Fibroblast of the aortic adventitia (primary cell): ENCODE results near the gene GFRA1. TPM values are rescaled to one million over a fixed set of nuclear protein-coding genes. Genes with fewer than 3 reads are reported as not detected.

Source experiments
- DNase-seq: peaks from one replicate; pipeline ENCODE4 v3.0.0-alpha.2; 2010; ENCODE audit warnings: low read depth
- H3K4me3 ChIP-seq: 2 replicates; pipeline ENCODE4 v1.5.1; 2011; ENCODE audit warnings: low read depth, mild to moderate bottlenecking, control low read depth, low read length, moderate library complexity
- total RNA-seq: library from RNA; depleted of rRNA; stranded (reverse); fragments of >200 nt; gene quantifications from 2 replicates; pipeline ENCODE4 v1.2.3, GENCODE V29; 2012; ENCODE audit warnings: low replicate concordance
- TF ChIP-seq, protein P1 (sequence below): IDR thresholded peaks from 2 replicates; pipeline ENCODE4 v1.5.1; 2011; ENCODE audit warnings: mild to moderate bottlenecking, low read length, control low read depth, inconsistent platforms; ENCODE audit not compliant: insufficient read depth

The GFRA1 gene
- total RNA-seq, 1 donor = 0.18 TPM

DNA sequence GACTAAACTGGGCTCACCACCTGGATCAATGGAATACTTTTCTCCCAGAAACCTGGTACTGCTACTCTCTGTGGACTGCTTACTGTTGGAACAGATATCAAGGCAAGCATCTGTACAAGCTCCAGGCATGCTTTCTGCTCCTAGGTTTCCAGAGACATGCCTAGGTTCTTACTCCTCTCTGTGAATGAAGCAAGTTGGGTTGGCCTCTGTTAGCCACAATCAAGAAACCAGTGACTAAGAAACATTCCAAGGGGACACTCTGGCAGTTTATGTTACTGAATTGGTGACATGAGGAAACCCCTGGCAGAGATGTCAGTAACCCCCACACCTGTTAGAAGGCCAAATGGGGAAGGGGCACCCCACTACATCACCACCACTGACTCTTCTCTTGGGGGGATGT, 121.9 kb downstream of the GFRA1 start:
- TF ChIP-seq, protein P1, sequence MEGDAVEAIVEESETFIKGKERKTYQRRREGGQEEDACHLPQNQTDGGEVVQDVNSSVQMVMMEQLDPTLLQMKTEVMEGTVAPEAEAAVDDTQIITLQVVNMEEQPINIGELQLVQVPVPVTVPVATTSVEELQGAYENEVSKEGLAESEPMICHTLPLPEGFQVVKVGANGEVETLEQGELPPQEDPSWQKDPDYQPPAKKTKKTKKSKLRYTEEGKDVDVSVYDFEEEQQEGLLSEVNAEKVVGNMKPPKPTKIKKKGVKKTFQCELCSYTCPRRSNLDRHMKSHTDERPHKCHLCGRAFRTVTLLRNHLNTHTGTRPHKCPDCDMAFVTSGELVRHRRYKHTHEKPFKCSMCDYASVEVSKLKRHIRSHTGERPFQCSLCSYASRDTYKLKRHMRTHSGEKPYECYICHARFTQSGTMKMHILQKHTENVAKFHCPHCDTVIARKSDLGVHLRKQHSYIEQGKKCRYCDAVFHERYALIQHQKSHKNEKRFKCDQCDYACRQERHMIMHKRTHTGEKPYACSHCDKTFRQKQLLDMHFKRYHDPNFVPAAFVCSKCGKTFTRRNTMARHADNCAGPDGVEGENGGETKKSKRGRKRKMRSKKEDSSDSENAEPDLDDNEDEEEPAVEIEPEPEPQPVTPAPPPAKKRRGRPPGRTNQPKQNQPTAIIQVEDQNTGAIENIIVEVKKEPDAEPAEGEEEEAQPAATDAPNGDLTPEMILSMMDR = no peak
- H3K4me3 ChIP-seq = no peak overlapping the region
- no peak for DNase-seq

DNA sequence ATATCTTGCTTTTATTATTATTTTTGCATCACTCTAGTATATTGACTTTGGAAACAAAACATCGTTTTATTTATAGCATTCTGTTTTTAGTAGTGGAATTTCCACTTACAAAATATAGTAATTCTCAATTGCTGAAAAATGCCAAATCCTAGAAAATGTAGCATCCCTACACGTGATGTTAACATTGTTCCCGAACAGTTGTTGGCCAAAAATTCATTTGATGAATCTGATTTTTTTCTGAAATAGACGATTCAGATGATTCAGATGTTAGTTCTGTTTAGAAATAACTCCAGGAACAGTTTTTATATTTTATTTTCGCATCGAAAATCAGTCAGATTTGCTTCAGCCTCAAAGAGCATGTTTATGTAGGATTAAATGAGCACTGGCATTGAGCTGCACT, 122.4 kb downstream of the GFRA1 start:
- no peak for DNase-seq
- TF ChIP-seq, protein P1 = no peak
- H3K4me3 ChIP-seq = no peak overlapping the region

DNA sequence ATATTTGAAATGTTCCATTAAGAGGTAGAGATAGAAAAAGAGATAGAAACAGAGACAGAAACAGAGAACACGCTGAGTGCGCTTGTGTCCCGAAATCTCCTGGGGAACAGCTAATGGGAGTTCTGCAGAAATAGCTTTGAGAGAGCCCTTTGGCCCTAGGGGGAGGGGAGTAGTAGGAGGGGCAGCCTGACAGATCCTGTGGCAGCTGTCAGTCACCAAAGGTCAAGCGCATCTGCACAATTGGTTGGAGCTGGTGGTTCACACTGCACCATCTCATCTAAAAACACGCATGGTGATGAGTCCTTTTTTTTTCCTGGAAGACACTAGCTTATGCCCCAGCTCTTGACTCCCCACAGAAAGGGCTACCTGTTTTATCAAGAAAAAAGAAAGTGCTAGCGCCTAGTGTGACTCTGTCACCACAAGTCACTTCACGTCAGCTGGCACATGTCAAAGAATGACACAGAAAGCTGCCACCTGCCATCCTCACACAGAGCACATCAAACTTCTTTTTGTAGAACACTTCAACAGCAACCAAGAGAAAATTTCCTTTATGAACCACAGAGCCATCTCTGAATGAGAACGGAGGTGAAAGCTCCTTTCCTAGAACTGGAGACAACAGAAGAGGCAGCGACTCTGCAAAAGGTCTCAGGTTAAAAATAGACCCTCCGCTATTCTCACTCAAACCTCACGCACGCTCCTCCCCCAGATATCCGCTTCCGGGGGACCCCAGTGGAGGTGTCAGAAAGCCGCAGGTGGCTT, 125.7 kb downstream of the GFRA1 start:
- no peak overlapping the region for H3K4me3 ChIP-seq
- TF ChIP-seq, protein P1 = no peak
- DNase-seq = no peak

- TF ChIP-seq, protein P1 = no peak
- DNase-seq = no peak
- H3K4me3 ChIP-seq = no peak overlapping the region
Measured at GRCh38 chr10:116146372-116147140, 126.5 kb downstream of the GFRA1 start.

- DNase-seq = no peak
- no peak overlapping the region for H3K4me3 ChIP-seq
- TF ChIP-seq, protein P1 = no peak
Measured at GRCh38 chr10:116143673-116144222, 129.3 kb downstream of the GFRA1 start.

DNA sequence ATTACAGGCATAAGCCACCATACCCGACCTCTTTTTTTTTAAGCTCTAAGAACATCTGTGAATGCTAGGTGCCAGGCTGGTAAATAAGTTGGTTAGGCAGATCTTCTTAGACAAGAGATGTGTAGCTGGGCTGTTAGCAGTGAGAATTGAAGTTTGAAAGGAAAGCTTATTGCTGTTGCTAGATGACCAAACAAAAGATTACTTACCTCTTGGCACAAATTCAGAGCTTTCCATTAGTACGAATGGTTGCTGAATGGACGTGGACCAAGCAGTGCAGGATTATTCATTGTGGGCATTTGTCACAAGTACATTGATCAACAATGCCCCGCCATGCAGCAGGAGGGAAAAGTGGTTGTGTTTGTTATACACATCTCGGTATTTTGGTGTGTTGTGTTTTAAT, 131.2 kb downstream of the GFRA1 start:
- DNase-seq = no peak

More for the DNA sequence above, 131.2 kb downstream of the GFRA1 start:
- H3K4me3 ChIP-seq = no peak overlapping the region
- TF ChIP-seq, protein P1 = no peak
